GM23338 (cell line): ENCODE results near the gene JHY.

ENCODE experiments used
- CREB1 ChIP-seq: fragments of 250-450 bp; sonication (Bioruptor Pico); IDR thresholded peaks from 2 replicates; pipeline ENCODE4 v1.5.0; 2020; ENCODE audit warnings: low read depth, mild to moderate bottlenecking, moderate library complexity
- EZH2 ChIP-seq: fragments of 200-600 bp; sonication (generic); IDR thresholded peaks from one replicate; pipeline ENCODE4 v1.8.0; 2017; ENCODE audit warnings: antibody characterized with exemption, mild to moderate bottlenecking, low read depth; ENCODE audit not compliant: unreplicated experiment
- EZH2phosphoT487 ChIP-seq: fragments of 200-600 bp; sonication (generic); IDR thresholded peaks from one replicate; pipeline ENCODE4 v1.8.1; 2018; ENCODE audit warnings: antibody characterized with exemption; ENCODE audit not compliant: unreplicated experiment
- JUNB ChIP-seq: IDR thresholded peaks from one replicate; pipeline ENCODE4 v1.6.1; 2016; ENCODE audit warnings: antibody characterized with exemption; ENCODE audit not compliant: unreplicated experiment
- NANOG ChIP-seq: IDR thresholded peaks from 2 replicates; pipeline ENCODE4 v1.6.1; 2016; ENCODE audit warnings: antibody characterized with exemption, borderline replicate concordance
- POLR2AphosphoS5 ChIP-seq: IDR thresholded peaks from 2 replicates; pipeline ENCODE4 v1.6.1; 2016; ENCODE audit warnings: antibody characterized with exemption, low read depth
- STAT1 ChIP-seq: IDR thresholded peaks from one replicate; pipeline ENCODE4 v1.6.1; 2016; ENCODE audit warnings: antibody characterized with exemption; ENCODE audit not compliant: unreplicated experiment
- ZNF114 ChIP-seq: fragments of 250-450 bp; sonication (Bioruptor Pico); IDR thresholded peaks from 2 replicates; pipeline ENCODE4 v1.5.0; 2020; ENCODE audit warnings: mild to moderate bottlenecking, moderate library complexity
- ZNF331 ChIP-seq: fragments of 250-450 bp; sonication (Bioruptor Pico); IDR thresholded peaks from 2 replicates; pipeline ENCODE4 v1.5.0; 2020; ENCODE audit warnings: low read depth, mild to moderate bottlenecking, moderate library complexity
- ZNF462 ChIP-seq: fragments of 250-450 bp; sonication (Bioruptor Pico); IDR thresholded peaks from 2 replicates; pipeline ENCODE4 v1.5.0; 2020; ENCODE audit warnings: mild to moderate bottlenecking, moderate library complexity
- TF ChIP-seq, protein P1 (sequence below), 2 experiments: fragments of 200-600 bp in 1 of 2; sonication (generic) in 1 of 2; conservative IDR thresholded peaks; 2 replicates each; pipeline versions ENCODE4 v1.5.1 to v1.6.1; 2016 to 2017; ENCODE audit warnings: antibody characterized with exemption in 2 of 2, low read depth in 2 of 2, mild to moderate bottlenecking in 2 of 2, moderate library complexity in 1 of 2
- TF ChIP-seq, protein P2 (sequence below): IDR thresholded peaks from one replicate; pipeline ENCODE4 v1.6.1; 2018; ENCODE audit warnings: antibody characterized with exemption; ENCODE audit not compliant: unreplicated experiment
- TF ChIP-seq, protein P3 (sequence below): IDR thresholded peaks from 2 replicates; pipeline ENCODE4 v1.6.1; 2016; ENCODE audit warnings: antibody characterized with exemption

DNA sequence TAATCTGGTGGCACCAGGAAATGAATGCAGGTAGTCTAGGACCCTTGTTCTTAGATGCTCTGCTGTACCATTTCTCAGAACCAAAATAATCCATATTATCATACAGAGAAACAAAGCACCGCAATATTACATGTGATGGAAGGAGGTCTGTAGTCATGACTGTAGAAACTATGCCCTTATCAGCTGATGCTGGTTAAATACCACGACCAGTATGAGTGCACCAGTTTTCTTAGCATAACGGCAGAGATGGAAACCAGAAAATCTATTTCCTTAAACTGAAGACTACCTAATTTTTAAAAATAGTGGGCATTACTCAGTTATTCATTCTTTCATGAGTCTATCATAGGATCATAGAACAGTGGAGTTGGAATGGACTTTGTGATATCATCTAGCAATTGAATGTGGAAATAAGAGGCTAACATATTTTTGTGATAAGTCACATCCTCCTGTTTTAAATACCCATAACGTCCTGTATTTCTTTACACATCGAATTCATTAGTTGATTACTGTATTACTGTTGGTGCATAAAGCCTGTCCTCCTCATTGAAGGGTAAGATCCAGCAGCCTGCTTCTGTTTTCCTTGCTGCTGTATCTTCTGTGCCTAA, 15.1 kb downstream of the JHY start:
- TF ChIP-seq, protein P1, sequence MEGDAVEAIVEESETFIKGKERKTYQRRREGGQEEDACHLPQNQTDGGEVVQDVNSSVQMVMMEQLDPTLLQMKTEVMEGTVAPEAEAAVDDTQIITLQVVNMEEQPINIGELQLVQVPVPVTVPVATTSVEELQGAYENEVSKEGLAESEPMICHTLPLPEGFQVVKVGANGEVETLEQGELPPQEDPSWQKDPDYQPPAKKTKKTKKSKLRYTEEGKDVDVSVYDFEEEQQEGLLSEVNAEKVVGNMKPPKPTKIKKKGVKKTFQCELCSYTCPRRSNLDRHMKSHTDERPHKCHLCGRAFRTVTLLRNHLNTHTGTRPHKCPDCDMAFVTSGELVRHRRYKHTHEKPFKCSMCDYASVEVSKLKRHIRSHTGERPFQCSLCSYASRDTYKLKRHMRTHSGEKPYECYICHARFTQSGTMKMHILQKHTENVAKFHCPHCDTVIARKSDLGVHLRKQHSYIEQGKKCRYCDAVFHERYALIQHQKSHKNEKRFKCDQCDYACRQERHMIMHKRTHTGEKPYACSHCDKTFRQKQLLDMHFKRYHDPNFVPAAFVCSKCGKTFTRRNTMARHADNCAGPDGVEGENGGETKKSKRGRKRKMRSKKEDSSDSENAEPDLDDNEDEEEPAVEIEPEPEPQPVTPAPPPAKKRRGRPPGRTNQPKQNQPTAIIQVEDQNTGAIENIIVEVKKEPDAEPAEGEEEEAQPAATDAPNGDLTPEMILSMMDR (conservative IDR thresholded peaks at IDR 0.05; ENCODE audit: low read depth in 2 of 2), result no peak
- TF ChIP-seq POLR2AphosphoS5, result no peak
- TF ChIP-seq EZH2, result no peak
- TF ChIP-seq EZH2phosphoT487, result no peak
- no peak for TF ChIP-seq CREB1
- TF ChIP-seq, protein P2, sequence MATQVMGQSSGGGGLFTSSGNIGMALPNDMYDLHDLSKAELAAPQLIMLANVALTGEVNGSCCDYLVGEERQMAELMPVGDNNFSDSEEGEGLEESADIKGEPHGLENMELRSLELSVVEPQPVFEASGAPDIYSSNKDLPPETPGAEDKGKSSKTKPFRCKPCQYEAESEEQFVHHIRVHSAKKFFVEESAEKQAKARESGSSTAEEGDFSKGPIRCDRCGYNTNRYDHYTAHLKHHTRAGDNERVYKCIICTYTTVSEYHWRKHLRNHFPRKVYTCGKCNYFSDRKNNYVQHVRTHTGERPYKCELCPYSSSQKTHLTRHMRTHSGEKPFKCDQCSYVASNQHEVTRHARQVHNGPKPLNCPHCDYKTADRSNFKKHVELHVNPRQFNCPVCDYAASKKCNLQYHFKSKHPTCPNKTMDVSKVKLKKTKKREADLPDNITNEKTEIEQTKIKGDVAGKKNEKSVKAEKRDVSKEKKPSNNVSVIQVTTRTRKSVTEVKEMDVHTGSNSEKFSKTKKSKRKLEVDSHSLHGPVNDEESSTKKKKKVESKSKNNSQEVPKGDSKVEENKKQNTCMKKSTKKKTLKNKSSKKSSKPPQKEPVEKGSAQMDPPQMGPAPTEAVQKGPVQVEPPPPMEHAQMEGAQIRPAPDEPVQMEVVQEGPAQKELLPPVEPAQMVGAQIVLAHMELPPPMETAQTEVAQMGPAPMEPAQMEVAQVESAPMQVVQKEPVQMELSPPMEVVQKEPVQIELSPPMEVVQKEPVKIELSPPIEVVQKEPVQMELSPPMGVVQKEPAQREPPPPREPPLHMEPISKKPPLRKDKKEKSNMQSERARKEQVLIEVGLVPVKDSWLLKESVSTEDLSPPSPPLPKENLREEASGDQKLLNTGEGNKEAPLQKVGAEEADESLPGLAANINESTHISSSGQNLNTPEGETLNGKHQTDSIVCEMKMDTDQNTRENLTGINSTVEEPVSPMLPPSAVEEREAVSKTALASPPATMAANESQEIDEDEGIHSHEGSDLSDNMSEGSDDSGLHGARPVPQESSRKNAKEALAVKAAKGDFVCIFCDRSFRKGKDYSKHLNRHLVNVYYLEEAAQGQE, result no peak
- no peak for TF ChIP-seq JUNB
- TF ChIP-seq, protein P3, sequence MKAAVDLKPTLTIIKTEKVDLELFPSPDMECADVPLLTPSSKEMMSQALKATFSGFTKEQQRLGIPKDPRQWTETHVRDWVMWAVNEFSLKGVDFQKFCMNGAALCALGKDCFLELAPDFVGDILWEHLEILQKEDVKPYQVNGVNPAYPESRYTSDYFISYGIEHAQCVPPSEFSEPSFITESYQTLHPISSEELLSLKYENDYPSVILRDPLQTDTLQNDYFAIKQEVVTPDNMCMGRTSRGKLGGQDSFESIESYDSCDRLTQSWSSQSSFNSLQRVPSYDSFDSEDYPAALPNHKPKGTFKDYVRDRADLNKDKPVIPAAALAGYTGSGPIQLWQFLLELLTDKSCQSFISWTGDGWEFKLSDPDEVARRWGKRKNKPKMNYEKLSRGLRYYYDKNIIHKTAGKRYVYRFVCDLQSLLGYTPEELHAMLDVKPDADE, result no peak
- TF ChIP-seq STAT1, result no peak
- no peak for TF ChIP-seq ZNF331 (CRISPR knock-in tag)
- no peak for TF ChIP-seq ZNF114 (CRISPR knock-in tag)
- no peak for TF ChIP-seq ZNF462
- no peak for TF ChIP-seq NANOG
